IMR-90 (cell line): ENCODE results near the gene CYP2W1. TPM values are rescaled to one million over a fixed set of nuclear protein-coding genes. Genes with fewer than 3 reads are reported as not detected.

Experiments used
- ATAC-seq: fragments of 200-7000 bp; cut with Tn5 transposase; 2 replicates; pipeline ENCODE4 v1.9.1; 2020; ENCODE audit warnings: low read depth, mild to moderate bottlenecking, moderate library complexity
- BruUV-seq: library from RNA; stranded (reverse); fragments of 400-500 nt; replicated peaks from 2 replicates; lab custom pipeline; 2021; lab: Mats Ljungman, UMichigan
- CTCF ChIA-PET: fragments of 300-600 bp; formaldehyde crosslinking; extraction: SDS; loops from one replicate; lab custom pipeline; 2021; ENCODE audit warnings: antibody characterized with exemption; lab: Yijun Ruan, JAX
- POLR2A ChIA-PET: fragments of 300-600 bp; sonication (Branson Sonifier 250); formaldehyde crosslinking; loops from one replicate; lab custom pipeline; 2022; ENCODE audit warnings: antibody characterized with exemption; ENCODE audit not compliant: unreplicated experiment; lab: Charles Lee
- DNase-seq: peaks from one replicate; pipeline ENCODE4 v3.0.0; 2013
- H2AFZ ChIP-seq: replicated peaks from 2 replicates; pipeline ENCODE3; 2013; ENCODE audit warnings: low read length, mild to moderate bottlenecking; ENCODE audit not compliant: poor library complexity
- H2AK5ac ChIP-seq: 2 replicates; pipeline ENCODE4 v1.6.1; 2013; ENCODE audit warnings: low read depth, low read length, inconsistent platforms
- H2AK9ac ChIP-seq: replicated peaks from 2 replicates; pipeline ENCODE3; 2013; ENCODE audit warnings: mild to moderate bottlenecking, low read depth, low read length, moderate library complexity; ENCODE audit not compliant: poor library complexity
- H2BK120ac ChIP-seq: 2 replicates; pipeline ENCODE4 v1.6.1; 2013; ENCODE audit warnings: low read depth, low read length, inconsistent platforms
- H2BK15ac ChIP-seq: 3 replicates; pipeline ENCODE4 v1.6.1; 2013; ENCODE audit warnings: low read depth, low read length, inconsistent platforms
- H2BK20ac ChIP-seq: 2 replicates; pipeline ENCODE4 v1.6.1; 2013; ENCODE audit warnings: low read depth, mild to moderate bottlenecking, inconsistent platforms, low read length, moderate library complexity
- H2BK5ac ChIP-seq: 2 replicates; pipeline ENCODE4 v1.6.1; 2013; ENCODE audit warnings: mild to moderate bottlenecking, low read depth, low read length, inconsistent platforms; ENCODE audit not compliant: poor library complexity, severe bottlenecking
- H3K14ac ChIP-seq: replicated peaks from 2 replicates; pipeline ENCODE4 v1.6.1; 2013; ENCODE audit warnings: low read depth, low read length, inconsistent platforms
- H3K18ac ChIP-seq: 2 replicates; pipeline ENCODE4 v1.6.1; 2013; ENCODE audit warnings: low read depth, low read length, control low read depth
- H3K23ac ChIP-seq: 2 replicates; pipeline ENCODE4 v1.6.1; 2013; ENCODE audit warnings: low read depth, low read length, inconsistent platforms
- H3K27ac ChIP-seq: 2 replicates; pipeline ENCODE4 v1.5.1; 2013; ENCODE audit warnings: mild to moderate bottlenecking, control low read depth, low read length; ENCODE audit not compliant: insufficient read depth
- H3K27me3 ChIP-seq: 2 replicates; pipeline ENCODE4 v1.6.1; 2013; ENCODE audit warnings: low read length; ENCODE audit not compliant: control insufficient read depth, insufficient read depth
- H3K36me3 ChIP-seq: 2 replicates; pipeline ENCODE4 v1.6.1; 2013; ENCODE audit warnings: low read length, mixed read lengths; ENCODE audit not compliant: control insufficient read depth, insufficient read depth
- H3K4ac ChIP-seq: 2 replicates; pipeline ENCODE4 v1.6.1; 2013; ENCODE audit warnings: low read depth, low read length, inconsistent platforms
- H3K4me1 ChIP-seq: 2 replicates; pipeline ENCODE4 v1.6.1; 2013; ENCODE audit warnings: low read length, mixed read lengths; ENCODE audit not compliant: control insufficient read depth, insufficient read depth
- H3K4me2 ChIP-seq: 2 replicates; pipeline ENCODE4 v1.6.1; 2013; ENCODE audit warnings: low read depth, mild to moderate bottlenecking, control low read depth, low read length, moderate library complexity
- H3K4me3 ChIP-seq: 2 replicates; pipeline ENCODE4 v1.5.1; 2013; ENCODE audit warnings: low read depth, mild to moderate bottlenecking, control low read depth, low read length, moderate library complexity; ENCODE audit not compliant: insufficient read depth
- H3K56ac ChIP-seq: 2 replicates; pipeline ENCODE4 v1.6.1; 2013; ENCODE audit warnings: low read length, inconsistent platforms; ENCODE audit not compliant: insufficient read depth; ENCODE audit errors: extremely low read depth
- H3K79me1 ChIP-seq, 2 experiments: 2 replicates each; pipeline ENCODE4 v1.6.1; 2013; ENCODE audit warnings: low read length in 2 of 2, inconsistent platforms in 1 of 2, low read depth in 1 of 2
- H3K9ac ChIP-seq: 2 replicates; pipeline ENCODE4 v1.6.1; 2013; ENCODE audit warnings: low read depth, low read length, control low read depth
- H3K9me1 ChIP-seq: 2 replicates; pipeline ENCODE4 v1.6.1; 2013; ENCODE audit warnings: low read length, inconsistent platforms; ENCODE audit not compliant: insufficient read depth
- H3K9me3 ChIP-seq: 2 replicates; pipeline ENCODE4 v1.6.1; 2013; ENCODE audit warnings: low read length; ENCODE audit not compliant: control insufficient read depth, insufficient read depth
- H4K20me1 ChIP-seq: 2 replicates; pipeline ENCODE4 v1.6.1; 2013; ENCODE audit warnings: low read length, inconsistent platforms; ENCODE audit not compliant: insufficient read depth
- H4K5ac ChIP-seq: 2 replicates; pipeline ENCODE4 v1.6.1; 2013; ENCODE audit warnings: mild to moderate bottlenecking, low read depth, low read length, control low read depth
- H4K8ac ChIP-seq, 2 experiments: 2 replicates each; pipeline ENCODE4 v1.6.1; 2013; ENCODE audit warnings: low read depth in 2 of 2, low read length in 2 of 2, control low read depth in 1 of 2, inconsistent platforms in 1 of 2
- H4K91ac ChIP-seq: 2 replicates; pipeline ENCODE4 v1.6.1; 2013; ENCODE audit warnings: low read depth, low read length, inconsistent platforms; ENCODE audit not compliant: insufficient read depth
- CEBPB ChIP-seq: IDR thresholded peaks from 2 replicates; pipeline ENCODE4 v1.6.1; 2012; ENCODE audit warnings: low read depth, low read length, improper control_type of control experiment
- MAZ ChIP-seq: IDR thresholded peaks from 2 replicates; pipeline ENCODE4 v1.6.1; 2012; ENCODE audit warnings: low read depth, mild to moderate bottlenecking, low read length, improper control_type of control experiment, moderate library complexity, borderline replicate concordance
- RFX5 ChIP-seq: IDR thresholded peaks from 2 replicates; pipeline ENCODE4 v1.8.0; 2012; ENCODE audit warnings: low read depth, mild to moderate bottlenecking, low read length, moderate library complexity
- SMC3 ChIP-seq: fragments of 150-350 bp; IDR thresholded peaks from 2 replicates; pipeline ENCODE4 v1.6.1; 2016; ENCODE audit warnings: low read depth, mild to moderate bottlenecking, antibody characterized with exemption, low read length, moderate library complexity
- WGBS, 2 experiments: methylation state at CpG; one replicate each; pipeline versions ENCODE4 v1.1.5 to v1.1.7; 2013; ENCODE audit warnings: missing lambda C conversion rate in 2 of 2; ENCODE audit not compliant: insufficient read length in 1 of 2; ENCODE audit errors: extremely low coverage in 2 of 2; 5-methylcytosine and 5-hydroxymethylcytosine counted together
- dilution Hi-C: fragments of 300-500 bp; cut with HindIII; formaldehyde crosslinking; loops from one replicate; pipeline ENCODE4 v1.14.3; 2018; ENCODE audit warnings: low sequenced_read_pairs; ENCODE audit not compliant: unreplicated experiment
- in situ Hi-C: fragments of 300-500 bp; cut with MboI; formaldehyde crosslinking; loops from 3 replicates; pipeline ENCODE4 v1.14.3; 2019; ENCODE audit warnings: low sequenced_read_pairs, inconsistent platforms, mixed read lengths
- intact Hi-C: fragments of 100-400 bp; cut with micrococcal nuclease; formaldehyde crosslinking; loops from 2 replicates; pipeline ENCODE4 v1.10.0; 2022
- polyA plus RNA-seq, 3 experiments: library from polyadenylated mRNA; depleted of rRNA; stranded (reverse); fragments of >200 nt; gene quantifications; 2 replicates each; pipeline ENCODE4 v1.2.3, GENCODE V29; 2012; ENCODE audit warnings: low replicate concordance in 1 of 3
- total RNA-seq: library from RNA; depleted of rRNA; stranded (reverse); fragments of >200 nt; gene quantifications from 2 replicates; pipeline ENCODE4 v1.2.3, GENCODE V29; 2012

Gene CYP2W1
- total and polyA plus RNA-seq, 2 of the 4 experiments (the other 2 are of a cell fraction) = not detected

GRCh38 chr7:1019789-1020610 lies 37.0 kb downstream of the CYP2W1 start:
- H3K27ac ChIP-seq = no peak overlapping the region
- H4K91ac ChIP-seq = no peak overlapping the region
- peaks cover 11 to 67% of the 10 kb centered on the region in 2 experiments for H3K79me1 ChIP-seq
- H3K27me3 ChIP-seq = no peaks in the 10 kb centered on the region
- no peak overlapping the region for H3K14ac ChIP-seq
- H3K36me3 ChIP-seq = peaks cover 26% of the 10 kb centered on the region
- intact Hi-C loops = no loop called here
- 95% methylated on average over 25 of the region's 42 CpGs; no CpG with 5 or more reads in 1 of the 2 experiments for WGBS, 2 experiments
- no peak overlapping the region for H3K4me3 ChIP-seq
- ATAC-seq (no peak), DNase-seq (no peak)
- no peaks in the 10 kb centered on the region for H3K4me1 ChIP-seq
- no peak overlapping the region for H4K8ac ChIP-seq
- peaks cover 39% of the 10 kb centered on the region for H4K20me1 ChIP-seq
- peaks cover 5% of the 10 kb centered on the region; the same call in 1 of the 2 replicates for H3K9me1 ChIP-seq
- BruUV-seq = no TSS peak
- dilution Hi-C loops = no loop called here
- peaks cover 3% of the 10 kb centered on the region; the same call in 1 of the 2 replicates for H3K9me3 ChIP-seq
- H2BK20ac ChIP-seq = no peak overlapping the region
- no peak overlapping the region for H3K18ac ChIP-seq
- CTCF ChIA-PET = interaction anchor here (0.6 kb wide), 1 partner anchor 21 kb away, joined by 3 read pairs; no protein-coding TSS in a partner anchor
- no peak overlapping the region for H3K23ac ChIP-seq
- H2BK5ac ChIP-seq = no peak overlapping the region
- no peak overlapping the region for H2AFZ ChIP-seq
- H3K56ac ChIP-seq = no peak overlapping the region; the same call in 1 of the 2 replicates
- no peak for TF ChIP-seq CEBPB
- TF ChIP-seq MAZ = no peak
- no peak for TF ChIP-seq RFX5
- TF ChIP-seq SMC3 = no peak
- H4K5ac ChIP-seq = no peak overlapping the region
- in situ Hi-C loops = no loop called here
- H2AK9ac ChIP-seq = no peak overlapping the region
- no peak overlapping the region for H2AK5ac ChIP-seq
- no peak overlapping the region for H3K9ac ChIP-seq
- H2BK15ac ChIP-seq = no peak overlapping the region
- no peak overlapping the region for H3K4ac ChIP-seq
- no peak overlapping the region for H3K4me2 ChIP-seq
- POLR2A ChIA-PET = no interaction called here
- no peak overlapping the region for H2BK120ac ChIP-seq
